Kidney (tissue), 14 donors: ENCODE measurements around the gene TAB2. TPM values are rescaled to one million over a fixed set of nuclear protein-coding genes. Genes with fewer than 3 reads are reported as not detected.

Experiments
- DNase-seq, 5 donors: peaks; one replicate each; pipeline ENCODE4 v3.0.0-alpha.2; 2013 to 2020
- FAIRE-seq: peaks from 2 replicates; lab custom pipeline; 2012; peaks lifted over from hg19 to GRCh38; lab: Jason Lieb, UNC
- H3K27ac ChIP-seq, 2 donors: one replicate each; pipeline ENCODE4 v1.7.0; 2013; ENCODE audit warnings: low read depth in 2 of 2, low read length in 2 of 2, inconsistent platforms in 1 of 2
- H3K27me3 ChIP-seq: one replicate; pipeline ENCODE4 v1.7.1; 2013; ENCODE audit warnings: low read length, inconsistent platforms; ENCODE audit not compliant: control insufficient read depth, insufficient read depth
- H3K36me3 ChIP-seq, 3 donors: one replicate each; pipeline versions ENCODE4 v1.7.0 to v1.7.1; 2013; ENCODE audit warnings: low read length in 3 of 3, control low read depth in 1 of 3, inconsistent platforms in 1 of 3; ENCODE audit not compliant: insufficient read depth in 3 of 3, control insufficient read depth in 2 of 3
- H3K4me1 ChIP-seq, 3 donors: one replicate each; pipeline versions ENCODE4 v1.7.0 to v1.7.1; 2013; ENCODE audit warnings: low read length in 3 of 3, inconsistent platforms in 1 of 3, low read depth in 1 of 3; ENCODE audit not compliant: control insufficient read depth in 2 of 3, insufficient read depth in 2 of 3
- H3K4me3 ChIP-seq, 3 donors: one replicate each; pipeline versions ENCODE4 v1.7.0 to v1.8.1; 2013; ENCODE audit warnings: low read length in 3 of 3, control low read depth in 1 of 3, inconsistent platforms in 1 of 3
- H3K9ac ChIP-seq, 3 donors: one replicate each; pipeline versions ENCODE4 v1.7.0 to v1.7.1; 2013; ENCODE audit warnings: low read length in 3 of 3, control low read depth in 1 of 3, inconsistent platforms in 1 of 3
- H3K9me3 ChIP-seq, 3 donors: one replicate each; pipeline versions ENCODE4 v1.7.0 to v1.7.1; 2013; ENCODE audit warnings: low read length in 3 of 3, control low read depth in 1 of 3, inconsistent platforms in 1 of 3; ENCODE audit not compliant: control insufficient read depth in 2 of 3, insufficient read depth in 1 of 3
- CTCF ChIP-seq: IDR thresholded peaks from 3 replicates; pipeline ENCODE4 v1.5.1; 2012; ENCODE audit warnings: mild to moderate bottlenecking, moderate library complexity, borderline replicate concordance; ENCODE audit not compliant: insufficient read depth; ENCODE audit errors: extremely low read depth
- intact Hi-C: fragments of 100-400 bp; cut with DNase I; formaldehyde crosslinking; loops from one replicate; pipeline ENCODE4 v1.11.1; 2022
- polyA plus RNA-seq: library from polyadenylated mRNA; stranded (reverse); fragments of 350-450 nt; fragmentation: Illumina TruSeq; extraction: RNeasy Lipid Tissue Mini Kit (QIAGEN cat#74804); gene quantifications from one replicate; pipeline ENCODE4 v1.2.3, GENCODE V29; 2014; ENCODE audit warnings: low read depth, low replicate concordance; ENCODE audit not compliant: insufficient read depth
- total RNA-seq: library from RNA; stranded (reverse); fragmentation: NEBNext Ultra II Directional; extraction: Animal tissue kit (Norgen Biotek cat#: 25700); gene quantifications from one replicate; pipeline ENCODE4 v1.2.1, GENCODE V29; 2021
- donor health status: control.
- donor health status: control.
- donor health status: control.
- donor health status: control.
- donor health status: control.
- donor health status: DM: yes; HTN: yes; CAD: no.
- donor health status: Normal renal cell carcinoma (clear cell type).

Gene TAB2
- total and polyA plus RNA-seq, 2 donors from 2014 or later: 23.2 to 50.1 TPM

DNA sequence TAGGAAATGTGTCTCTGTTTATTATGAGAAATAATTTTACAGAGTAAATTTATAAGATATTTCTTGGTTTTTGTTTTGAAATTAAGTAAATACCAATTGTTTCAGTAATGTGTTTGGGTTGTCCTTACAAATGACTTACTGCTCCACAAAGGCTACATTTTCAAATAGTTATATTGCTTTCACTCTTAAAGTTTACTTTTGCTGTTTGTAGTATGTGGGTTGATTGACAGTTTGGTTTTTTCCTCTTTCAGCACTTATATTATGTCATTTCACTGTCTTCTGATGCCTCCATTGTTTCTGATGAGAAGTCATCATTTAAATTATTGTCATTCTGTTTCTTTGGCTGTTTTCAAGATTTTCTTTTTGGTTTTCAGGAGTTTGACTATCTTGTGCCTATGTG, 47.7 kb downstream of the TAB2 start:
- Histone ChIP-seq H3K36me3 (no peaks in the 10 kb centered on the region), H3K9me3 (no peaks in the 10 kb centered on the region), H3K4me3 (no peak overlapping the region), H3K4me1 (peaks cover 0 to 2% (median 0%) of the 10 kb centered on the region in 3 donors), H3K27me3 (no peaks in the 10 kb centered on the region), H3K27ac (no peak overlapping the region), H3K9ac (no peak overlapping the region)
- intact Hi-C loops: no loop called here
- no peak for TF ChIP-seq CTCF
- no peak for FAIRE-seq
- no peak for DNase-seq

DNA sequence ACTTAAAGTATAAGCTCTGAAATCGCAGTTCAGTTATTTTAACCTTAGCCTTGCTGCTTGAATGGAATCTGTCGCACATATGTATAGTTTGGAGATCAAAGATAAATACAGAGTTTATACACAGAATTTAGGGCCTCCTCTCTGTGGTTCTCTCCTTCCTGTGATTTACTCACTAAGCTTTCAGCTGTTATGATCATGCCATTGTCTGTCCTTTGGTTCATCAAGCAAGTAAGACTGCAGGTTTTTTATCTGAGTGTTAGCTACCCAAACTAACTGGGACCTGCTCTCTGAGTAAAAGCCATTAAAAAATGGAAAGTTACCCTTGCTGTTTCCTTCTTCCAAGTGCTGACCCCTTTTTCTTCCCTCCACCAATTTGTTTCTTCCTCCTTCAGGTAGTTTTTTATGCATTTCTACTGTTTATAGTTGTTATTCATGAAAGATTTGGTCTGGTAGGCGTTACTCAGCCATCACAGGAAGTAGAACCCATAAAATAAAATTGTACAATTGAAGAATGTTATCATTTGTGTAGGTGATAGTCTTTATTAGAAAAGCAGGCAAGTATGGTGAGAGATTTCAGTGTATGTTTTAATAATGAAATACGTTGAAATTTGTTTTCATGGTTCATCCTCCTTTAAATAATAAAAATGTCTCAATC, 48.9 kb downstream of the TAB2 start:
- H3K4me3 ChIP-seq: no peak overlapping the region
- DNase-seq (no peak), FAIRE-seq (no peak)
- H3K9me3 ChIP-seq: no peaks in the 10 kb centered on the region
- TF ChIP-seq CTCF: no peak
- no peak overlapping the region for H3K27ac ChIP-seq
- H3K9ac ChIP-seq: no peak overlapping the region
- intact Hi-C loops: no loop called here
- peaks cover 0 to 2% (median 0%) of the 10 kb centered on the region in 3 donors for H3K4me1 ChIP-seq
- peaks cover 0 to 3% (median 0%) of the 10 kb centered on the region in 3 donors for H3K36me3 ChIP-seq
- no peaks in the 10 kb centered on the region for H3K27me3 ChIP-seq

GRCh38 chr6:149368065-149368464, 50.6 kb downstream of the TAB2 start:
- no peak overlapping the region for H3K9ac ChIP-seq
- FAIRE-seq (no peak), DNase-seq (no peak)
- H3K36me3 ChIP-seq: peaks cover 0 to 3% (median 0%) of the 10 kb centered on the region in 3 donors
- H3K27ac ChIP-seq: no peak overlapping the region
- no peaks in the 10 kb centered on the region for H3K27me3 ChIP-seq
- no peaks in the 10 kb centered on the region for H3K9me3 ChIP-seq
- TF ChIP-seq CTCF: no peak
- H3K4me3 ChIP-seq: no peak overlapping the region
- H3K4me1 ChIP-seq: peaks cover 0 to 2% (median 0%) of the 10 kb centered on the region in 3 donors
- intact Hi-C loops: no loop called here
